ENCODE results near the gene ORAI2.
"Not testable (repeated sequence)": the region's sequence is repeated elsewhere in the genome, so short reads cannot be mapped to it uniquely, and the experiment has no call there.

Gene ORAI2

DNA sequence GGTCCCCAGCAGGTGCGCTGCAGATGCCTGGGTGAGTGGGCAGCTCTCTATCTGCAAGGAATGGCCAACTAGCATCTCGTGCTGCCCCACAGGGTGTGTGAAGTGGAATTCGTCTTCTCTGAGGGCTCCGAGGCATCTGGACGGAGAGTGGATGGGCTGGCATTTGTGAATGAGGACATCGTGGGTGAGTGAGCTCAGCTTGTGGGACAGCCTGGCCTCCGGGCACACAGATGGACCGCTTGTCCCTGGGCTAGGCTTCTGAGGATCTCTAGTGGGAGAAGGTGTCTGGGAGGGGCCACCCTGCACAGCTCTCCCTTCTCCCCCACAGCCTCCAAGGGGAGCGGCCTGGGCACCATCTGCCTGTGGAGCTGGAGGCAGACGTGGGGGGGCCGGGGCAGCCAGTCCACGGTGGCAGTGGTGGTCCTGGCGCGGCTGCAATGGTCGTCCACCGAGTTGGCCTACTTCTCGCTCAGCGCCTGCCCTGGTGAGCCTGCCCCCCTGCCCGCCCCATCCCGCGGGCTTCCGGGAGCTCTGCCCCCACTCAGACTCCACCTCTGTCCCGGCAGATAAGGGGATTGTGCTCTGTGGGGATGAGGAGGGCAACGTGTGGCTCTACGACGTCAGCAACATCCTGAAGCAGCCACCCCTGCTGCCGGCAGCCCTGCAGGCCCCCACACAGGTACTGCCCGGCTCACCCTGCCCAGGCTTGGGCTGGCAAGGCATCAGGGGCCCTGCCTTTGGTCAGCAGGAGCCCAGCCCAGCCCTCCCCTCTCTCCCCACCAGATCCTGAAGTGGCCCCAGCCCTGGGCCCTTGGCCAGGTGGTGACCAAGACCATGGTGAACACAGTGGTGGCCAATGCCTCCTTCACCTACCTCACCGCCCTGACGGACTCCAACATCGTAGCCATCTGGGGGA lies 39.0 kb downstream of the ORAI2 start:
- DNase-seq, result peak; percentile 1

GRCh38 chr7:102473271-102473991 lies 40.1 kb downstream of the ORAI2 start:
- DNase-seq, result peak; percentile 1

GRCh38 chr7:102474116-102474515 lies 40.7 kb downstream of the ORAI2 start:
- DNase-seq, result not testable (repeated sequence)

DNA sequence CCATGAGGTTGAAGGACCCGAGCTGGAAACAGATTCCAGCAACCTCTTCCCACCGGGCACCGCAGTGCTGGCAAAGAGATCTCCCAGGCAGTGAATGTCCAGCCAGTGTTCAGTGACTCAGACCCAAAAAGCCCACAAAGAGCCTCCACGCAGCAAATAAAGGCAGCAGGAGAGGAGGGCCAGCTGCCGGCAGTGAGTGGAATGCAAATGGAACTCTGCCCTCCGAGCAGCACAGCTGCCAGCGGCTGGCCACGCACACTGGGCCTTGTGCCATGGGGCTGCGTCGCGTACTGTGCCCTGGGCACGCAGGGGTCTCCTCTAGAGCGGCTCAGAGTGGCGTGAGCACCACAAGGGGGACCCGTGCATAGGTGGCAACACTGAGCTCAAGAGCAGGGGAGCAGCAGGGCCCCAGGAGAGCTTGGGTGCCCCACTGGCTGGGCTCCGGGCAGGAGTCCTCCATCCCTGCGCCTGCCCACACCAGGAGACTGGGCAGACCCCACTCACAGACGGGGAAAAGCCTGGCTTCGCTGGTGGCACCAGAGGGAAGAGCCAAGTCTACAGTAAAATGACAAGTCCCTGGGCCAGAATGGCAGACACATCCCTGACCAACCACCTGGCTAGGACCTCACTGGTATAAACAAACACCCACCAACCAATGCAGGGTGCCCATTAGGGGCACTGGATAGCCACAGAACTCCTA lies 41.5 kb downstream of the ORAI2 start:
- not testable (repeated sequence) for DNase-seq

DNA sequence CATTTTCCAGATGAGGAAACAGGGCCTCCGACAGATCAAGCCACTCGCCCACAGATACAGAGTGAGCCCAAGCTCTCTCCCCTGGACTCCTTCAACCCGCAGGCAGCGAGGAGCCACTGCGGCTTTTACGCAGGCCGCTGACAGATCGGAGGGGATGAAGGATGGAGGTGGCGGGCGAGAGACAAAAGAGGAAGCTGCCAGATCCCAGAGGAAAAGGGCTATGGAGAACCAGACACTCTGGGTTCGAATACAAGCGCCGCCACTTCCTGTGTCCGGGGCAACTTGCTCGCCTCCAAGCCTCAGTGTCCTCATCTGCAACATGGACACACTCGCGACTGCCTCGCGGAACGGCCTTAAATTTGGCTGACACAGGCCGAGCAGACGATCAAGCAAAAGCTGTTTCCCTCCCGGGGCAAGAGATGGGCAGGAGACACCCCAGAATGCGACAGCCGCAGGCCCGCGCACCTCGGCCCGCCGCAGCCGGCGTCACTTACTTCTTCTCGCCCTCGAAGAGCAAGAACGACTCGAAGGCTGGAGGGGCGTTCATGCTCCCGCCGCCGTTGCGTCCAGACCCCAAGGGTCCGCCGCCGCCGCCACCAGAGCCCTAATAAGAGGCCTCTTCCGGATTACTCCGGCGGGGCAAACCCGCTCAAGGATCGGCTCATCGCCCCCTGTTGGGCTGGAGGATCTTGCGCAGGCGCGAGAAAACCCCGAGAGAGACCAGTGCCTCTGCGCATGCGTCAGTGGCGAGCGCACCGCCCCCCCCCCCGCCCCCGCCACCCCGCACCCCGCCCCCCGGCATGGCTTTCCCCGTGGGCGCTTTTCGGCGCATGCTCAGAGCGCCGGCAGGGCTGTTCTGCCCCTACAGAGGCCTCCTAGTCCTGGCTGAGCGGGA lies 45.2 kb downstream of the ORAI2 start, which contains the start of gene POLR2J:
Gene POLR2J (minus strand): TSS at position 609 of the 895 bp plus-strand sequence. CDS start 62 bp downstream, at position 547.
- DNase-seq, result peak; percentile 89

DNA sequence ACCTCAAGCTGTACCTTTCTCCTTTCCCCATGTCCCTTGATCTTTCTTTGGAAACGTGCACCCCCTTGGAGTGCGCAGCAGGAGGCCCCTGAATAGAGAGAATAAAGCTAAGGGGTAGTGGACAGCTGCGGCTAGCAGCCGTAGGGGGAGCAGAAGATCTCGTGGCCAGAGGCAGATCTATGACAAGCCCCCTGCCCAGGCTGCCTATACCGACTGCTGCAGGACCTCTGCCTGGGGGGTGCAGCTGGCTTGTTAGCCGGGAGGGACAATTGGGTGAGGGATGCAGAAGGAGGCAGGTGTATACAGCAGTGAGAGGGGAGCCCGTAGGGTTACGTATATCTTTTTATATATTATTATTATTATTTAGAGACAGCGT lies 45.8 kb downstream of the ORAI2 start:
- DNase-seq, result not testable (repeated sequence)

DNA sequence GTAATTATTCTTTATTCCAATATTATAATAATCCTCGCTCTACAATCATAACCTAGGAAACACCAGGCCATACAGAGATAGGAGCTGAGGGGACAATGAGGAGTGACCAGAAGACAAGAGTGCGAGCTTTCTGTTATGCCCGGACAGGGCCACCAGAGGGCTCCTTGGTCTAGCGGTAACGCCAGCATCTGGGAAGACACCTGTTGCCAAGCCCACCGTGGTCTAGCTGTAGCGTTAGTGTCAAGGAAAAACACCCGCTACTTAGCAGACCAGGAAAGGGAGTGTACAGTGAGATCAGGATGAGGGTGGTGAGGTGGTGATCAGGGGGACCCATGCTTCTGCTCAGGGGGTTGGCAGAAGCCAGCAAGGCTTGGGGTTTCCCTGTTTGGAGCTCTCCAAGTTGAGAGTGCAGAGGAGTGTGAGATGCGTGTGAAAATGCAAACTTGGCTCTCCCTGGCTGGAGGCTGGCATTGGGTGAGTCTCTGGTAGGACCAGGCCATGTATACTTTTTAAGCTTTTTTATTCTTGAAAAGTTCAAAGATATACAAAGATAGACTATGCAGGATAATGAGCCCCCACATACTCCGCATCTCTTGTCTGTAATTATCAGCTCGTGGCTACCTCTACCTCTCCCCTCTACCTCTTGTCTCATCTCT lies 46.7 kb downstream of the ORAI2 start:
- peak; percentile 54 for DNase-seq

DNA sequence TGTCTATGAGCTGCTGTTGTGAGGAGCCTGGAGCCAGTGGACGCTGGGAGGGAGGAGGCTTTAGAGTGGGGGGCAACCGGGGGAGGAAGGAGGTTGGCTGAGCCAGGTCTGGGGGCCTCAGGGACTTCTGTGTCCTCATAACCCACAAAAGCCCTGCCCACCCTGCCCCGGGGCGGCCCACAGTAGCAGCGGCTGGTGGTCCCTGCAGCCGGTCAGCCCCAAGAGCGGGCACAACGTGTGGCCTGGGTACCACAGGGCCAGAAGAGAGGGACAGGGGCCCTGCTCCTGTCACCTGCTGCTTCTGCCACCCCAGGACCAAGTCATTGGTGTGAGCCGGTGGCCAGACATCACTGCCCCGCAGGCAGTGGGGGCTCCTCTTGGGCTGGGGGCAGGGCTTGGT lies 48.6 kb downstream of the ORAI2 start:
- not testable (repeated sequence) for DNase-seq

- DNase-seq, result not testable (repeated sequence)
Observed at GRCh38 chr7:102484317-102484716, 50.9 kb downstream of the ORAI2 start.

DNA sequence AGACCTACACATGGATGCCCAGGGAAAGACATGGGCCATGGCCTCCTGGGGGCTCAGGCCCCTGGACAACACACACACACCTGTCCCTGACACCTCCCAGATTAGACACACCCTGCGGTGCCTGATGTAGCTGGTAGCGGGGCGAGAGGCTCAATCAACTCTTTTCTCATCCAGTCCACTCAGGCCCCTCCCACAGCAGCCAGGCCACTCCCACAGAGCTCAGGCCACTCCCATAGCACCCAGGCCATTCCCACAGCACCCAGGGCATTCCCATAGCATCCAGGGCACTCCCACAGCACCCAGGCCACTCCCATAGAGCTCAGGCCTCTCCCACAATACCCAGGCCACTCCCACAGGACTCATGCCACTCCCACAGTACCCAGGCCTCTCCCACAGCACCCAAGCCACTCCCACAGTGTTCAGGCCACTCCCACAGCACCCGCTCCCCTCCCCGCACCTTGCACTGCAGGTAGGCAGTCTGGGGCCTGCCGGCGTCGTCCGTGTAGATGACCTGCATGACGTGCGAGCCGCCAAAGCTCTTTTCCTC lies 57.2 kb downstream of the ORAI2 start:
- peak; percentile 73 for DNase-seq

DNA sequence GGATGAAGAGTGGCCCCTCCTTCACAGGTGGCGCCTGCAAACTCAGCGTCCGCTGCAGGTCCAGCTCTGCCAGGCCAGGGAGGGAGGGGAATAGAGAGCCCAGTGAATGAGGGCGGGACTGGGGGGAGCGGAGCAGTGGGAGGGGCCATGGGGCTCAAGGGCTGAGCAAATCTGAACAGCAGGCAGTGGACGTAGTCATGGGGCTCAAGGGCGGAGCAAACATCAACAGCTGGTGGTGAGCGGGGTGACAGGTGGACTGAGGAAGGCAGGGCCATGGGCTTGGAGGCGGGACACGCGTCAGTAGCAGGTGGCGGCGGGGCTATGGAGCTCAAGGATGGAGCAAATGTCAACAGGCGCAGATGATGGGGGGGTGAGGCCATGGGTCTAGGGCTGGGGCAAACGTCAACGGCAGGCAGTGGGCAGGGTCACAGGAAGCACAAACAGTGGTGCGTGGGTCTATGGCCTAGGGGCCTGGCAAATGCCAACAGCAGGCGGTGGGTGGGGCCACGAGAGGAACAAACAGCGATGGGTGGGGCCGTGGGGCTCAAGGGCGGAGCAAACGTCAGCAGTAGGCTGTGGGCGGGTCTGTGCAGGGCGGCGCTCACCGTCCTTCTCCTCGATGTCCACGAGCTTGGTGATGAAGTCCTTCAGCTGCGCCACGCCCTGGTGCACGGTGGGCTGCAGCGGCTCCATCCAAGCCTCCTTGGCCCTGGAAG lies 60.0 kb downstream of the ORAI2 start:
- not testable (repeated sequence) for DNase-seq

- DNase-seq, result not testable (repeated sequence)
Observed at GRCh38 chr7:102494026-102494425, 60.7 kb downstream of the ORAI2 start.

GRCh38 chr7:102494473-102495149 lies 61.2 kb downstream of the ORAI2 start:
- not testable (repeated sequence) for DNase-seq

DNA sequence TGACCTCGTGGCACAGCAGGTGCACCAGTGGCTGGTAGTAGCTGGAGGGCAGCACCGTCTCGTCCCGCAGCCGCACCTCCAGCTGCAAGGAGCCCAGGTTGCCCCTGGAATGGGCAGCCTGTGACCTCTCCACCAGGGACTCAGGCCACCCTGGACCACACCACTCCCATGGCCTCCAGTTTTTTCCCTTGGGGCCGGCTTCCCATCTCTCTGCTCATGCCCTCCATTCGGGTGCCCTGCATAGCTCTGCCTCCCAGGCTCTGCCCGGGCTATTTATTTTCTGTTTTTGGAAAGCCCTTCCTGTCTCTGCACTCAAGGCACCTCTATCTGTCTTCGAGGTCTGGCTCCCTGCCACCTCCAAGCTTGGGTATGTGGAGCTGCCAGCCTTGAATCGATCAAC lies 63.5 kb downstream of the ORAI2 start:
- not testable (repeated sequence) for DNase-seq

DNA sequence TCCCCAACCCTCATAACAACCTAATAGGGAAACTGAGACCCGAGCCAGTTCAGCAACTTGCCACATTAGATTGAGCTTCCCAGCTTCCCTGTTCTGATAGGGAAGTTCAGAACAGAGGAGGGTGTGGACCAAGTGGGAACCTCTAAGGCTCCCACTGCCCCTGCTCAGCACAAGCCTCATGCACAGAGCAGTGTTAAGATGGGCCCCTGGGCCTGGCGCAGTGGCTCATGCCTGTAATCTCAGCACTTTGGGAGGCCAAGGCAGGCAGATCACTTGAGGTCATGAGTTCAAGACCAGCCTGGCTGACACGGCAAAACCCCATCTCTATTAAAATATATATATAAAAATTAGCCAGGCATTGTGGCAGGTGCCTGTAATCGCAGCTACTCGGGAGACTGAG lies 63.9 kb downstream of the ORAI2 start:
- DNase-seq, result not testable (repeated sequence)

GRCh38 chr7:102498321-102498720 lies 64.9 kb downstream of the ORAI2 start:
- DNase-seq, result not testable (repeated sequence)

DNA sequence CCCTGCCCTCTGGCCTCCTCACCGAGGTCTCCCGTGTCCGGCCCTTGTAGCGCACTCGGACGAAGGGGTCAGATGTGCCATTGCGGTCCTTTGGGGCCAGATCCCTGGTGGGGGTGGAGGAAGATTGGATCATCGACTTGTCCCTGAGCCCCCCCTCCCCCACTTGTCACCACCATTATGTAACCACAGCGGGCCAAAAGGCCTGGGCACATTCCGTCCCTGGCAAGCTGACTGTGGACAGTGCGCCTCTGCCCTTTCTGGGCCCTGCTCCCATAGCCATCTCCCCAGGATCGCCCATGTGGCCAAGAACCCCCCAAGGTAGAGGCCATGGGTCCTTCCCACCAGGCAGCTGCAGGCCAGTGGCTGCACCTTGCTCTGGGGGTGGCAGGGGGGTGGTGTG lies 69.8 kb downstream of the ORAI2 start:
- DNase-seq, result not testable (repeated sequence)

GRCh38 chr7:102505298-102506185 lies 72.2 kb downstream of the ORAI2 start:
- DNase-seq, result not testable (repeated sequence)
